Erythroblast (primary cell): Measurements from ENCODE around the gene DPF3.

Experiments
- DNase-seq, 2 experiments: peaks; one replicate each; lab custom pipeline; 2025; lab: John Stamatoyannopoulos, UW
- GATA1 ChIP-seq: IDR thresholded peaks from 2 replicates; pipeline ENCODE4 v1.6.1; 2011; ENCODE audit warnings: low read depth, mild to moderate bottlenecking, control low read depth, low read length, moderate library complexity
- POLR2A ChIP-seq: IDR thresholded peaks from 2 replicates; pipeline ENCODE4 v1.6.1; 2011; ENCODE audit warnings: mild to moderate bottlenecking, low read length

Gene DPF3

GRCh38 chr14:72793156-72793939 is 100.6 kb downstream of the DPF3 start:
- DNase-seq: no peak
- TF ChIP-seq GATA1 (no peak), POLR2A (no peak)

GRCh38 chr14:72792051-72792788 is 101.7 kb downstream of the DPF3 start:
- TF ChIP-seq POLR2A (no peak), GATA1 (no peak)
- DNase-seq: no peak

GRCh38 chr14:72790887-72791566 is 102.9 kb downstream of the DPF3 start:
- DNase-seq: no peak
- TF ChIP-seq POLR2A: no peak
- no peak for TF ChIP-seq GATA1

- TF ChIP-seq GATA1 (no peak), POLR2A (no peak)
- DNase-seq: peak in 1 of 2 experiments; percentile 34
These were observed 104.8 kb downstream of the DPF3 start for GRCh38 chr14:72788972-72789728.

GRCh38 chr14:72788255-72788654 is 105.6 kb downstream of the DPF3 start:
- TF ChIP-seq POLR2A (no peak), GATA1 (no peak)
- DNase-seq: peak in 1 of 2 experiments; percentile 31

GRCh38 chr14:72787841-72788240 is 106.1 kb downstream of the DPF3 start:
- DNase-seq: no peak
- TF ChIP-seq GATA1 (no peak), POLR2A (no peak)

- no peak for DNase-seq
- no peak for TF ChIP-seq GATA1
- no peak for TF ChIP-seq POLR2A
These were observed 107.2 kb downstream of the DPF3 start for GRCh38 chr14:72786378-72787350.

GRCh38 chr14:72783741-72784140 is 110.2 kb downstream of the DPF3 start:
- TF ChIP-seq GATA1 (no peak), POLR2A (no peak)
- DNase-seq: no peak

- no peak for TF ChIP-seq POLR2A
- TF ChIP-seq GATA1: no peak
- DNase-seq: no peak
These were observed 111.1 kb downstream of the DPF3 start for GRCh38 chr14:72782817-72783216.

- TF ChIP-seq POLR2A: no peak
- TF ChIP-seq GATA1: no peak
- no peak for DNase-seq
These were observed 112.1 kb downstream of the DPF3 start for GRCh38 chr14:72781561-72782508.

- TF ChIP-seq POLR2A (no peak), GATA1 (no peak)
- no peak for DNase-seq
These were observed 113.2 kb downstream of the DPF3 start for GRCh38 chr14:72780751-72781150.
